Measurements from ENCODE around the gene DYSF.

DYSF gene

DNA sequence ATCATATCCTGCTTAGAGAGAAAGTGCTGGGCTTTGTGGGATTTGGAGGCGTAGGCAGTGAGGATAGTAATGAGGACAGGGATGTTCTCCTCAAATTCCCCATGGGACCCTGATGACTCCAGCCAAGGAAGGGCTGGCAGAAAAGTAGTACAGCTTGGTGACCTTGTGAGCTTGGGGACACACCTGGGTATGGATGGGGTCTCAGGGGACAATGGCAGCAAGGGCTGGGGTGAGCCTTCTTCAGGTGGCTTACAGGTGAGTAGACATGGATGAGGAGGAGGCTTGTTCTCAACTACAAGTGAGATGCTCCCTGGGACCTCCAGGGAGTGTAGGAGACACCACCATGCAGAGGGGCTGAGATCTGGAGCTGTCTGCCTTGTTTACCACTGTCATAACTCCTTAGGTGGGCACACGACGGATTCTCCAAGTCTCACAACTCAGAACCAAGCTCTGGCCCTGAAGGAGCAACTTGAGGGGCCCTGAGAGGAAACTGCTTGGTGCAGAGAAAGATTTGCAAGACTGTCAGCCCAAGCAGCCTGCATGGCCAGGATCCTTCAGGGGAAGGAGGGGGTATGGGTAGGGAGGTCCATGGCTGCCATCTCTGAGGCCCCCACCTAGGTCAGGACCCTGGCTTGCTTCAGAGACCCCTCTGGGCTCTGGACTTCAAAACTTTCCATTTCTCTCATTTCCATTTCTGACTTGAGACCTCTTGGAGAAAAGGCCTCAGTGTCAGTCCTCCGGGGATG is 262.8 kb downstream of the DYSF start:
- Histone ChIP-seq H3K4me3 (ENCODE audit: low read depth in 1 of 2, low read length in 1 of 2) (no peak overlapping the region), H3K9me3 (no peaks in the 10 kb centered on the region), H3K4me1 (ENCODE audit: control insufficient read depth in 1 of 2, insufficient read depth in 1 of 2, low read depth in 1 of 2, low read length in 1 of 2) (no peaks in the 10 kb centered on the region), H3K36me3 (no peaks in the 10 kb centered on the region), H3K27me3 (peaks cover 31% of the 10 kb centered on the region), H3K27ac (no peak overlapping the region)
- TF ChIP-seq, protein P1, sequence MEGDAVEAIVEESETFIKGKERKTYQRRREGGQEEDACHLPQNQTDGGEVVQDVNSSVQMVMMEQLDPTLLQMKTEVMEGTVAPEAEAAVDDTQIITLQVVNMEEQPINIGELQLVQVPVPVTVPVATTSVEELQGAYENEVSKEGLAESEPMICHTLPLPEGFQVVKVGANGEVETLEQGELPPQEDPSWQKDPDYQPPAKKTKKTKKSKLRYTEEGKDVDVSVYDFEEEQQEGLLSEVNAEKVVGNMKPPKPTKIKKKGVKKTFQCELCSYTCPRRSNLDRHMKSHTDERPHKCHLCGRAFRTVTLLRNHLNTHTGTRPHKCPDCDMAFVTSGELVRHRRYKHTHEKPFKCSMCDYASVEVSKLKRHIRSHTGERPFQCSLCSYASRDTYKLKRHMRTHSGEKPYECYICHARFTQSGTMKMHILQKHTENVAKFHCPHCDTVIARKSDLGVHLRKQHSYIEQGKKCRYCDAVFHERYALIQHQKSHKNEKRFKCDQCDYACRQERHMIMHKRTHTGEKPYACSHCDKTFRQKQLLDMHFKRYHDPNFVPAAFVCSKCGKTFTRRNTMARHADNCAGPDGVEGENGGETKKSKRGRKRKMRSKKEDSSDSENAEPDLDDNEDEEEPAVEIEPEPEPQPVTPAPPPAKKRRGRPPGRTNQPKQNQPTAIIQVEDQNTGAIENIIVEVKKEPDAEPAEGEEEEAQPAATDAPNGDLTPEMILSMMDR (IDR thresholded peaks at IDR 0.05) = no peak

DNA sequence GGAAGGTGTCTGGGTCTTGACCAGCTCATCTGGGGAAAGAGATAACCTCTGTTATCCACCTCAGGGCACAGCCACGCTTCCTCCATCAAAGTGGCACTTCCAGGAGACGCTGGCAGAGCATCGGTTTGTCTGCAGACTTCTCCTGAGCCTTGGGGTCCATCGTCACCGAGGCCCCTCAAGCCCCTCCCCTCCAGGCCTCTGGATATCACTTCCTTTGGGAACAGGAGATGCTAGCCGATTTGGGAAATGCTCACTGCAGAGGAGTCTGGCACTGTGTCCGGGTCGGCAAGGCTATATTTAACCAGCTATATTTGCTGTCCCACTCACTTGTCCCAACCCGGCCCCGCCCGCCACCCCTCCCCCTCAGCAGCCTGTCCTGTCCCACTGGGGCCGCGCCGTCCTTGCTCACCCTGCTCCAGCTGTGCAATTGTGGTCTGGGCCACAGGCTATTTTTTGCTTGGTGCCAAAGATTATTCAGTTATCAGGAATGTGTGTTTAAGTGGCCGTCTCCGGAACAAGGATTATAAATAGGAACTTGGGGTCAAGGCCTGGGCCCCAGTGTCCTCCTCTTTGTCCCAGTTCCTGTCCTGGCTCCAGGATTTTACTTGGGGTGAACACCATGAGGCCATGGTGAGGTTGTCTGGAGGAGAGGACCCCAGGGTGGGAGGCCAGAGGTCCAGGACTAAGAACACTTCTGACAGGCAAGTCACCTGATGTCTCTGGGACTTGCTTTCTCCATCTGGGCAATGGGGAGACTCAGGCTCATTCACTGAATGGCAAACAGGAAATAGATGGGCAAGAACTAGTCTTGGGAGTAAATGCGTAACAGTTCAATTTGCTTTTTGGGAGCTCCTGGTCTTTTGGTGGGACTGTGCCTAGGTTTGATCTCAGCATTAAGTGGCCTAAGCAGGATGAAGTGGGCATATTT is 263.6 kb downstream of the DYSF start:
- peaks cover 27% of the 10 kb centered on the region for H3K27me3 ChIP-seq
- TF ChIP-seq, protein P1 (IDR thresholded peaks at IDR 0.05) = no peak

DNA sequence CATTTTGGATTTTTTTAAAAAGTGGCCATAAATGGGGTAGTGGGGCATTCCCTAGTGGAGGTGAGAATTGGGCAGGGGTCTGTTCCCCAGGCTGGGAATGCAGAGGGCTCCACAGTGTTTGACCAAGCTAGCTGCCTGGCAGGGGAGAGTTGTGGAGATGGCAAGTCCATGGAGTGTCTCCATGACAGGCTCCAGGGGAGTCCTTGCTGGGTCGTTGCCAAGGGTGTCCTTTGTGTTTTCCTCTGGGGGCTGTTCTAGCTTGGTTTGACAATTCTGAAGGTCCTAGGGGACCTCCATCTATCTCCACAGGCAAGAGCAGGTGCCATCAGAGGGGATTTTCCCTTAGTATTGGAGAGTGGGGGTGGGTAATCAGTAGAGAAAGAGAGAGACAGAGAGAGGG is 265.3 kb downstream of the DYSF start:
- Histone ChIP-seq H3K36me3 (no peaks in the 10 kb centered on the region), H3K4me1 (ENCODE audit: control insufficient read depth in 1 of 2, insufficient read depth in 1 of 2, low read depth in 1 of 2, low read length in 1 of 2) (no peaks in the 10 kb centered on the region), H3K27me3 (peaks cover 36% of the 10 kb centered on the region), H3K27ac (no peak overlapping the region), H3K4me3 (ENCODE audit: low read depth in 1 of 2, low read length in 1 of 2) (no peak overlapping the region), H3K9me3 (no peaks in the 10 kb centered on the region)
- TF ChIP-seq, protein P1 (IDR thresholded peaks at IDR 0.05) = no peak

More for the DNA sequence above, 263.6 kb downstream of the DYSF start:
- Histone ChIP-seq H3K36me3 (no peaks in the 10 kb centered on the region), H3K27ac (no peak overlapping the region), H3K4me1 (ENCODE audit: control insufficient read depth in 1 of 2, insufficient read depth in 1 of 2, low read depth in 1 of 2, low read length in 1 of 2) (no peaks in the 10 kb centered on the region), H3K4me3 (ENCODE audit: low read depth in 1 of 2, low read length in 1 of 2) (no peak overlapping the region), H3K9me3 (no peaks in the 10 kb centered on the region)

DNA sequence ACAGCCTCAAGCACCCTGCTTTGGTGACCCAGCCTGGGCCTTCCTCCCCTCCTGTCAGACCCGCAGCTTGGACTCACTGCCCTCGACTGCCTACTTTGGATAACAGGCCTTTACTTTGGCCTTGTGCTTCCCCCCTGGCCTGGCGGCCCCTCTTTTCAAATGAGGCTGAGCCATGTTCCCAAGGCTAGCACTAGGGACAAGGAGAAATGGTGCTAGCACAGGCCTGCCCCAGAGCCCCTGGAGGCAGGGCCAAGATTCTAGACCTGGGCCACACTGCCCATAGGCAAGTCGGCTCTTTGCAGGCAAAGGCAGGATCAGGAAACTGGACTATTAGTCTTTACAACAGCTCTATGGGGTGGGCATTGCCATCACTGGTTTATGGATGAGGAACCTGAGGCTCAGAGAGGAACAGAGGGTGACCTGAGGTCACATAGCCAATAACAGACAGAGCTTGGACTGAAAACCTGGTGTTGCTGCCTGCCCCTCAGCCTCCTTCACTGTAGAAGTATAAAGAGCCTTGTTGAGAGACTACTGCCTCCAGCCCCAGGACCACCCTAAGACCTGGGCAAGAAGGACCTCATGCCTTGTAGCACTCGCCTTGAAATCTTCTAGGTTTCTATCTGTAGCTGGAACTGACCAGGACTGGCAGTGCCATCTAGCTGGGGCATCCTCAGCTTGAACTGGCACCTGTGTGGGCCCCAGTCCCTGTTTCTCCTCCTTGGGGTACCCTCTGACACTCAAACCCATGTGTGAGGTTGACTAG is 266.3 kb downstream of the DYSF start:
- Histone ChIP-seq H3K9me3 (no peaks in the 10 kb centered on the region), H3K36me3 (no peaks in the 10 kb centered on the region), H3K27me3 (peaks cover 26% of the 10 kb centered on the region), H3K4me1 (ENCODE audit: control insufficient read depth in 1 of 2, insufficient read depth in 1 of 2, low read depth in 1 of 2, low read length in 1 of 2) (no peaks in the 10 kb centered on the region), H3K4me3 (ENCODE audit: low read depth in 1 of 2, low read length in 1 of 2) (no peak overlapping the region), H3K27ac (no peak overlapping the region)
- TF ChIP-seq, protein P1 (IDR thresholded peaks at IDR 0.05) = no peak

DNA sequence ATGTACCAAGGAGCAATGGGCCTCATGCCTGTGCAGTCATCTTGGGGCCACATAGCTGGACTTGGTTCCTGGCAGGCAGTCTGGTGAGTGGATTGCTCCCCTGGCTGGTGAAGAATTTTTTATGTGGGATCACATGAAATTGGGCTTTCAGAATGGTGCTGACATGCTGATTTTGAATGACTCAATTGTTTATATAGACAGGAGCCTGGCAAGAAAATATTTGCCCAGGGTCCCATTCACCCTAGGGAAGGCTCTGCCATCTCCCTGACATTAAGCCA is 266.9 kb downstream of the DYSF start:
- peaks cover 24% of the 10 kb centered on the region for H3K27me3 ChIP-seq
- TF ChIP-seq, protein P1 (IDR thresholded peaks at IDR 0.05) = no peak
- no peaks in the 10 kb centered on the region for H3K36me3 ChIP-seq
- H3K9me3 ChIP-seq = no peaks in the 10 kb centered on the region
- no peak overlapping the region for H3K27ac ChIP-seq
- no peak overlapping the region for H3K4me3 ChIP-seq (ENCODE audit: low read depth in 1 of 2, low read length in 1 of 2)
- no peaks in the 10 kb centered on the region for H3K4me1 ChIP-seq (ENCODE audit: control insufficient read depth in 1 of 2, insufficient read depth in 1 of 2, low read depth in 1 of 2, low read length in 1 of 2)
